DOHH2 (cell line): Measurements from ENCODE around the gene FCHSD2.

Source experiments
- H3F3A ChIP-seq: fragments of 200-600 bp; sonication (generic), shearing (Covaris generic); 2 replicates; pipeline ENCODE4 v1.6.0; 2016; ENCODE audit warnings: antibody characterized with exemption, mild to moderate bottlenecking; ENCODE audit not compliant: control insufficient read depth, insufficient read depth
- H3K27ac ChIP-seq: fragments of 200-600 bp; sonication (generic); 2 replicates; pipeline ENCODE4 v1.5.1; 2014; ENCODE audit warnings: low read depth, mild to moderate bottlenecking, low read length, moderate library complexity
- H3K27me3 ChIP-seq: fragments of 200-600 bp; sonication (generic); 2 replicates; pipeline ENCODE4 v1.6.1; 2014; ENCODE audit warnings: mild to moderate bottlenecking, low read length, mixed read lengths; ENCODE audit not compliant: control insufficient read depth
- H3K36me3 ChIP-seq: fragments of 200-600 bp; sonication (generic); 2 replicates; pipeline ENCODE4 v1.6.1; 2014; ENCODE audit warnings: mild to moderate bottlenecking, low read length, moderate library complexity, mixed read lengths; ENCODE audit not compliant: control insufficient read depth
- H3K4me1 ChIP-seq: fragments of 200-600 bp; sonication (generic); 2 replicates; pipeline ENCODE4 v1.6.1; 2014; ENCODE audit warnings: mild to moderate bottlenecking, low read length, mixed read lengths; ENCODE audit not compliant: control insufficient read depth
- H3K4me2 ChIP-seq: fragments of 200-600 bp; sonication (generic); 2 replicates; pipeline ENCODE4 v1.6.0; 2014; ENCODE audit warnings: mild to moderate bottlenecking, low read length, moderate library complexity
- H3K4me3 ChIP-seq: fragments of 200-600 bp; sonication (generic); 2 replicates; pipeline ENCODE4 v1.5.1; 2014; ENCODE audit warnings: mild to moderate bottlenecking, low read length, mixed read lengths
- H3K79me2 ChIP-seq: fragments of 200-600 bp; sonication (generic); 2 replicates; pipeline ENCODE4 v1.6.1; 2014; ENCODE audit warnings: mild to moderate bottlenecking, low read length, mixed read lengths; ENCODE audit not compliant: control insufficient read depth
- H3K9me2 ChIP-seq: fragments of 200-600 bp; sonication (generic); replicated peaks from 2 replicates; pipeline ENCODE4 v1.6.1; 2014; ENCODE audit warnings: mild to moderate bottlenecking, low read length, mixed read lengths; ENCODE audit not compliant: control insufficient read depth
- H3K9me3 ChIP-seq: fragments of 200-600 bp; sonication (generic); 2 replicates; pipeline ENCODE4 v1.6.1; 2014; ENCODE audit warnings: antibody characterized with exemption, low read length, mixed read lengths; ENCODE audit not compliant: control insufficient read depth, insufficient read depth
- H4K20me1 ChIP-seq: fragments of 200-600 bp; sonication (generic); 2 replicates; pipeline ENCODE4 v1.6.0; 2014; ENCODE audit warnings: low read depth, mild to moderate bottlenecking, antibody characterized with exemption, low read length, moderate library complexity; ENCODE audit not compliant: control insufficient read depth, insufficient read depth
- CTCF ChIP-seq: fragments of 200-600 bp; sonication (generic); IDR thresholded peaks from one replicate; pipeline ENCODE4 v1.5.1; 2014; ENCODE audit warnings: antibody characterized with exemption, mild to moderate bottlenecking, low read depth, low read length; ENCODE audit not compliant: poor library complexity, severe bottlenecking
- EZH2phosphoT487 ChIP-seq: fragments of 200-600 bp; sonication (generic); IDR thresholded peaks from 2 replicates; pipeline ENCODE4 v1.6.1; 2017; ENCODE audit warnings: borderline replicate concordance, mild to moderate bottlenecking, antibody characterized with exemption, low read length, moderate library complexity, mixed read lengths

Gene FCHSD2

GRCh38 chr11:72832301-72833082 is 309.6 kb downstream of the FCHSD2 start:
- TF ChIP-seq CTCF, result no peak
- TF ChIP-seq EZH2phosphoT487, result no peak
- peaks cover 85% of the 10 kb centered on the region for H3K36me3 ChIP-seq

GRCh38 chr11:72831521-72832300 is 310.4 kb downstream of the FCHSD2 start:
- Histone ChIP-seq H3K27me3 (no peaks in the 10 kb centered on the region), H3F3A (peaks cover 19% of the 10 kb centered on the region), H3K4me3 (no peak overlapping the region), H3K9me2 (no peaks in the 10 kb centered on the region), H3K4me1 (peaks cover 4% of the 10 kb centered on the region), H4K20me1 (no peaks in the 10 kb centered on the region), H3K79me2 (no peaks in the 10 kb centered on the region), H3K4me2 (no peak overlapping the region), H3K9me3 (no peaks in the 10 kb centered on the region), H3K36me3 (peaks cover 84% of the 10 kb centered on the region), H3K27ac (no peak overlapping the region)
- TF ChIP-seq EZH2phosphoT487 (no peak), CTCF (peak; percentile 88)

More at GRCh38 chr11:72832301-72833082, 309.6 kb downstream of the FCHSD2 start:
- no peaks in the 10 kb centered on the region for H3K79me2 ChIP-seq
- H3K27me3 ChIP-seq, result no peaks in the 10 kb centered on the region
- H3K4me2 ChIP-seq, result no peak overlapping the region
- H3K4me1 ChIP-seq, result peaks cover 4% of the 10 kb centered on the region
- peaks cover 19% of the 10 kb centered on the region for H3F3A ChIP-seq
- no peaks in the 10 kb centered on the region for H3K9me3 ChIP-seq
- no peak overlapping the region for H3K4me3 ChIP-seq
- H4K20me1 ChIP-seq, result no peaks in the 10 kb centered on the region
- H3K27ac ChIP-seq, result no peak overlapping the region
- no peaks in the 10 kb centered on the region for H3K9me2 ChIP-seq

- Histone ChIP-seq H3F3A (peaks cover 16% of the 10 kb centered on the region), H3K4me1 (peaks cover 4% of the 10 kb centered on the region), H3K9me3 (no peaks in the 10 kb centered on the region), H3K4me3 (no peak overlapping the region), H3K27ac (no peak overlapping the region), H3K4me2 (no peak overlapping the region), H3K9me2 (no peaks in the 10 kb centered on the region), H3K79me2 (no peaks in the 10 kb centered on the region), H3K27me3 (no peaks in the 10 kb centered on the region), H4K20me1 (no peaks in the 10 kb centered on the region), H3K36me3 (peaks cover 88% of the 10 kb centered on the region)
- no peak for TF ChIP-seq CTCF
- TF ChIP-seq EZH2phosphoT487, result no peak
Measured at GRCh38 chr11:72829884-72830533, 312.1 kb downstream of the FCHSD2 start.
